SK-N-SH (cell line): Measurements from ENCODE around the gene SESN2. TPM values are rescaled to one million over a fixed set of nuclear protein-coding genes. Genes with fewer than 3 reads are reported as not detected.
A peak's percentile ranks its signal among the peaks of the same experiment; 100 is the strongest.

ENCODE experiments used
- CTCF ChIA-PET: fragments of 300-600, 350-600 bp; formaldehyde crosslinking; extraction: SDS; loops from one replicate; lab custom pipeline; 2021; lab: Yijun Ruan, JAX
- POLR2A ChIA-PET: fragments of 350-600 bp; sonication (Branson Sonifier 250); formaldehyde crosslinking; extraction: SDS; loops from one replicate; lab custom pipeline; 2020; ENCODE audit warnings: antibody characterized with exemption, inconsistent platforms; lab: Yijun Ruan, JAX
- DNase-seq: peaks from one replicate; pipeline ENCODE4 v3.0.0; 2012
- H2AFZ ChIP-seq: fragments of 200-600 bp; sonication (generic); 2 replicates; pipeline ENCODE4 v1.8.1; 2016; ENCODE audit warnings: antibody characterized with exemption, mild to moderate bottlenecking, low read depth
- H3F3A ChIP-seq: fragments of 200-600 bp; sonication (generic); replicated peaks from 2 replicates; pipeline ENCODE3; 2016; ENCODE audit warnings: antibody characterized with exemption, mild to moderate bottlenecking; ENCODE audit not compliant: insufficient read depth
- H3K27ac ChIP-seq, 2 experiments: fragments of 200-500 bp in 1 of 2; fragments of 200-600 bp in 1 of 2; sonication (Bioruptor generic) in 1 of 2; sonication (generic), shearing (Covaris generic) in 1 of 2; 2 replicates each; pipeline versions ENCODE4 v1.5.1 to v1.6.1; 2014 to 2016; ENCODE audit warnings: low read depth in 2 of 2, inconsistent platforms in 1 of 2, low read length in 1 of 2, mild to moderate bottlenecking in 1 of 2, mixed read lengths in 1 of 2
- H3K27me3 ChIP-seq: fragments of 200-600 bp; sonication (generic), shearing (Covaris generic); 2 replicates; pipeline ENCODE4 v1.6.1; 2016; ENCODE audit warnings: mixed run types; ENCODE audit not compliant: insufficient read depth
- H3K36me3 ChIP-seq, 2 experiments: fragments of 200-500 bp in 1 of 2; fragments of 200-600 bp in 1 of 2; sonication (Bioruptor generic) in 1 of 2; sonication (generic) in 1 of 2; replicated peaks in 1 of 2; 2 replicates each; pipeline versions ENCODE3 to v1.5.1; 2014 to 2016; ENCODE audit warnings: low read length in 1 of 2, mild to moderate bottlenecking in 1 of 2; ENCODE audit not compliant: insufficient read depth in 2 of 2, control insufficient read depth in 1 of 2
- H3K4me1 ChIP-seq, 2 experiments: fragments of 200-500 bp in 1 of 2; fragments of 200-600 bp in 1 of 2; sonication (Bioruptor generic) in 1 of 2; sonication (generic), shearing (Covaris generic) in 1 of 2; 2 replicates each; pipeline versions ENCODE4 v1.5.1 to v1.6.1; 2014 to 2016; ENCODE audit warnings: low read depth in 1 of 2, low read length in 1 of 2, mixed run types in 1 of 2; ENCODE audit not compliant: insufficient read depth in 2 of 2, control insufficient read depth in 1 of 2
- H3K4me2 ChIP-seq: fragments of 200-600 bp; sonication (generic), shearing (Covaris generic); 2 replicates; pipeline ENCODE4 v1.6.1; 2017; ENCODE audit warnings: mixed run types
- H3K4me3 ChIP-seq, 2 experiments: fragments of 200-500 bp in 1 of 2; fragments of 200-600 bp in 1 of 2; sonication (Bioruptor generic) in 1 of 2; sonication (generic), shearing (Covaris generic) in 1 of 2; 2 replicates each; pipeline versions ENCODE4 v1.5.1 to v1.8.1; 2014 to 2016; ENCODE audit warnings: low read depth in 2 of 2, inconsistent platforms in 1 of 2, low read length in 1 of 2, mild to moderate bottlenecking in 1 of 2, mixed read lengths in 1 of 2, moderate library complexity in 1 of 2
- H3K79me2 ChIP-seq: fragments of 200-600 bp; sonication (generic); 2 replicates; pipeline ENCODE4 v1.8.1; 2017; ENCODE audit warnings: mild to moderate bottlenecking; ENCODE audit not compliant: insufficient read depth
- H3K9ac ChIP-seq: fragments of 200-600 bp; sonication (generic); 2 replicates; pipeline ENCODE4 v1.6.1; 2017; ENCODE audit warnings: mixed run types
- H3K9me2 ChIP-seq: fragments of 200-600 bp; sonication (generic); 2 replicates; pipeline ENCODE4 v1.6.1; 2017; ENCODE audit warnings: mixed run types
- H3K9me3 ChIP-seq: fragments of 200-600 bp; sonication (generic); 2 replicates; pipeline ENCODE4 v1.6.1; 2017; ENCODE audit warnings: mixed run types, mild to moderate bottlenecking, moderate library complexity
- H4K20me1 ChIP-seq: fragments of 200-600 bp; sonication (generic); 2 replicates; pipeline ENCODE4 v1.6.1; 2017; ENCODE audit warnings: mild to moderate bottlenecking, mixed run types; ENCODE audit not compliant: insufficient read depth
- ELF1 ChIP-seq: IDR thresholded peaks from 2 replicates; pipeline ENCODE4 v1.4.0; 2012
- EP300 ChIP-seq, 2 experiments: IDR thresholded peaks; 2 replicates each; pipeline versions ENCODE4 v1.4.0 to v1.6.1; 2012; ENCODE audit warnings: borderline replicate concordance in 1 of 2, low read depth in 1 of 2, low read length in 1 of 2
- EZH2phosphoT487 ChIP-seq: fragments of 200-600 bp; sonication (generic); IDR thresholded peaks from 2 replicates; pipeline ENCODE4 v1.6.1; 2017; ENCODE audit warnings: low read depth, mixed run types, mild to moderate bottlenecking, antibody characterized with exemption, moderate library complexity, borderline replicate concordance
- FOSL2 ChIP-seq: IDR thresholded peaks from 2 replicates; pipeline ENCODE4 v1.4.0; 2012; ENCODE audit warnings: low read depth, mild to moderate bottlenecking, moderate library complexity, borderline replicate concordance
- FOXJ3 ChIP-seq: sonication (generic); formaldehyde crosslinking; IDR thresholded peaks from 2 replicates; pipeline ENCODE4 v1.5.1; 2020; ENCODE audit warnings: mild to moderate bottlenecking, missing genetic modification reagents
- FOXM1 ChIP-seq: IDR thresholded peaks from 2 replicates; pipeline ENCODE4 v1.4.0; 2012; ENCODE audit warnings: low read depth, mild to moderate bottlenecking
- GABPA ChIP-seq: IDR thresholded peaks from 2 replicates; pipeline ENCODE4 v1.4.0; 2012; ENCODE audit warnings: low read depth, mild to moderate bottlenecking
- JUND ChIP-seq: IDR thresholded peaks from 2 replicates; pipeline ENCODE4 v1.4.0; 2012
- MAX ChIP-seq: IDR thresholded peaks from 2 replicates; pipeline ENCODE4 v1.4.0; 2012; ENCODE audit warnings: low read depth
- MEF2A ChIP-seq: IDR thresholded peaks from 2 replicates; pipeline ENCODE4 v1.4.0; 2012; ENCODE audit warnings: low read depth, borderline replicate concordance
- PBX3 ChIP-seq: IDR thresholded peaks from 2 replicates; pipeline ENCODE4; 2012
- POLR2AphosphoS5 ChIP-seq: IDR thresholded peaks from 2 replicates; pipeline ENCODE4 v1.6.1; 2012; ENCODE audit warnings: low read depth, low read length
- RCOR1 ChIP-seq: fragments of 150-350 bp; IDR thresholded peaks from 2 replicates; pipeline ENCODE4 v1.6.1; 2017; ENCODE audit warnings: antibody characterized with exemption, low read length
- RFX5 ChIP-seq: IDR thresholded peaks from 2 replicates; pipeline ENCODE4 v1.6.1; 2012; ENCODE audit warnings: mild to moderate bottlenecking, improper control_type of control experiment, low read length
- SIN3A ChIP-seq: IDR thresholded peaks from 2 replicates; pipeline ENCODE4 v1.6.1; 2012; ENCODE audit warnings: low read depth, mild to moderate bottlenecking, low read length, moderate library complexity, borderline replicate concordance
- SMC3 ChIP-seq: IDR thresholded peaks from 2 replicates; pipeline ENCODE4 v1.6.1; 2012; ENCODE audit warnings: low read depth, low read length, improper control_type of control experiment
- TCF12 ChIP-seq: IDR thresholded peaks from 2 replicates; pipeline ENCODE4 v1.4.0; 2012
- WGBS: methylation state at CpG from one replicate; pipeline ENCODE4 v1.1.6; 2017; ENCODE audit warnings: low lambda C conversion rate; 5-methylcytosine and 5-hydroxymethylcytosine counted together
- polyA plus RNA-seq, 3 experiments: library from polyadenylated mRNA; depleted of rRNA; stranded (reverse); fragments of >200 nt; gene quantifications; 2 replicates each; pipeline ENCODE4 v1.2.3, GENCODE V29; 2012
- TF ChIP-seq, protein P1 (sequence below): IDR thresholded peaks from 2 replicates; pipeline ENCODE4 v1.6.1; 2012; ENCODE audit warnings: mild to moderate bottlenecking, low read depth, low read length, moderate library complexity
- TF ChIP-seq, protein P2 (sequence below): IDR thresholded peaks from 2 replicates; pipeline ENCODE4 v1.4.0; 2012; ENCODE audit warnings: low read depth, borderline replicate concordance
- TF ChIP-seq, protein P3 (sequence below): fragments of 150-350 bp; IDR thresholded peaks from 2 replicates; pipeline ENCODE4 v1.6.1; 2017; ENCODE audit warnings: antibody characterized with exemption, low read length, low read depth, borderline replicate concordance
- TF ChIP-seq, protein P4 (sequence below): fragments of 200-600 bp; sonication (generic); IDR thresholded peaks from 2 replicates; pipeline ENCODE4 v1.6.1; 2017; ENCODE audit warnings: antibody characterized with exemption, mild to moderate bottlenecking, moderate library complexity

The SESN2 gene
- polyA plus RNA-seq, 1 of the 3 experiments (the other 2 are of a cell fraction), result 14.1 TPM

GRCh38 chr1:28249013-28249865 lies 10.1 kb upstream of the SESN2 start:
- Histone ChIP-seq H3K79me2 (0 out of 2 replicates have a peak, but pooled peaks cover 3% of the 10 kb centered on the region), H3K4me2 (peak overlapping the region; percentile 78), H3K9ac (peak overlapping the region; percentile 13; the same call in 1 of the 2 replicates), H3K9me2 (no peaks in the 10 kb centered on the region), H3F3A (peaks cover 19% of the 10 kb centered on the region), H4K20me1 (no peaks in the 10 kb centered on the region), H3K27me3 (no peaks in the 10 kb centered on the region), H3K4me1 (peaks cover 19 to 22% of the 10 kb centered on the region in 2 experiments; a peak in 3 of 4 replicates), H3K4me3 (peak overlapping the region; percentile 28 to 62), H3K27ac (peak overlapping the region; percentile 70 to 95), H3K36me3 (no peaks in the 10 kb centered on the region), H2AFZ (peak overlapping the region; percentile 84; the same call in 1 of the 2 replicates), H3K9me3 (no peaks in the 10 kb centered on the region)
- CTCF ChIA-PET, result interaction anchor here (0.6 to 4.0 kb wide), 44 partner anchors 8 to 565 kb away, joined by 3 to 36 read pairs (median 4); partner anchors contain the start of genes ATP5IF1, DNAJC8, MED18 and PHACTR4
- WGBS, result 21% methylated on average over 3 of the region's 3 CpGs
- POLR2A ChIA-PET, result interaction anchor here (0.6 to 1.9 kb wide), 8 partner anchors 11 to 263 kb away, joined by 3 to 11 read pairs (median 4); partner anchors contain the start of genes ATP5IF1, MED18 and SESN2
- DNase-seq, result peak; percentile 31
- TF ChIP-seq, protein P1, sequence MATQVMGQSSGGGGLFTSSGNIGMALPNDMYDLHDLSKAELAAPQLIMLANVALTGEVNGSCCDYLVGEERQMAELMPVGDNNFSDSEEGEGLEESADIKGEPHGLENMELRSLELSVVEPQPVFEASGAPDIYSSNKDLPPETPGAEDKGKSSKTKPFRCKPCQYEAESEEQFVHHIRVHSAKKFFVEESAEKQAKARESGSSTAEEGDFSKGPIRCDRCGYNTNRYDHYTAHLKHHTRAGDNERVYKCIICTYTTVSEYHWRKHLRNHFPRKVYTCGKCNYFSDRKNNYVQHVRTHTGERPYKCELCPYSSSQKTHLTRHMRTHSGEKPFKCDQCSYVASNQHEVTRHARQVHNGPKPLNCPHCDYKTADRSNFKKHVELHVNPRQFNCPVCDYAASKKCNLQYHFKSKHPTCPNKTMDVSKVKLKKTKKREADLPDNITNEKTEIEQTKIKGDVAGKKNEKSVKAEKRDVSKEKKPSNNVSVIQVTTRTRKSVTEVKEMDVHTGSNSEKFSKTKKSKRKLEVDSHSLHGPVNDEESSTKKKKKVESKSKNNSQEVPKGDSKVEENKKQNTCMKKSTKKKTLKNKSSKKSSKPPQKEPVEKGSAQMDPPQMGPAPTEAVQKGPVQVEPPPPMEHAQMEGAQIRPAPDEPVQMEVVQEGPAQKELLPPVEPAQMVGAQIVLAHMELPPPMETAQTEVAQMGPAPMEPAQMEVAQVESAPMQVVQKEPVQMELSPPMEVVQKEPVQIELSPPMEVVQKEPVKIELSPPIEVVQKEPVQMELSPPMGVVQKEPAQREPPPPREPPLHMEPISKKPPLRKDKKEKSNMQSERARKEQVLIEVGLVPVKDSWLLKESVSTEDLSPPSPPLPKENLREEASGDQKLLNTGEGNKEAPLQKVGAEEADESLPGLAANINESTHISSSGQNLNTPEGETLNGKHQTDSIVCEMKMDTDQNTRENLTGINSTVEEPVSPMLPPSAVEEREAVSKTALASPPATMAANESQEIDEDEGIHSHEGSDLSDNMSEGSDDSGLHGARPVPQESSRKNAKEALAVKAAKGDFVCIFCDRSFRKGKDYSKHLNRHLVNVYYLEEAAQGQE, result no peak
- TF ChIP-seq GABPA, result no peak
- no peak for TF ChIP-seq RCOR1
- TF ChIP-seq SMC3, result no peak
- TF ChIP-seq MAX, result no peak
- TF ChIP-seq RFX5, result 0 out of 2 replicates have a peak, but pooled peaks have one; percentile 47
- no peak for TF ChIP-seq TCF12
- TF ChIP-seq, protein P2, sequence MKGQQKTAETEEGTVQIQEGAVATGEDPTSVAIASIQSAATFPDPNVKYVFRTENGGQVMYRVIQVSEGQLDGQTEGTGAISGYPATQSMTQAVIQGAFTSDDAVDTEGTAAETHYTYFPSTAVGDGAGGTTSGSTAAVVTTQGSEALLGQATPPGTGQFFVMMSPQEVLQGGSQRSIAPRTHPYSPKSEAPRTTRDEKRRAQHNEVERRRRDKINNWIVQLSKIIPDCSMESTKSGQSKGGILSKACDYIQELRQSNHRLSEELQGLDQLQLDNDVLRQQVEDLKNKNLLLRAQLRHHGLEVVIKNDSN, result no peak
- peak; percentile 27 for TF ChIP-seq PBX3
- TF ChIP-seq SIN3A, result no peak
- TF ChIP-seq FOXM1, result no peak
- no peak for TF ChIP-seq POLR2AphosphoS5
- TF ChIP-seq, protein P3, sequence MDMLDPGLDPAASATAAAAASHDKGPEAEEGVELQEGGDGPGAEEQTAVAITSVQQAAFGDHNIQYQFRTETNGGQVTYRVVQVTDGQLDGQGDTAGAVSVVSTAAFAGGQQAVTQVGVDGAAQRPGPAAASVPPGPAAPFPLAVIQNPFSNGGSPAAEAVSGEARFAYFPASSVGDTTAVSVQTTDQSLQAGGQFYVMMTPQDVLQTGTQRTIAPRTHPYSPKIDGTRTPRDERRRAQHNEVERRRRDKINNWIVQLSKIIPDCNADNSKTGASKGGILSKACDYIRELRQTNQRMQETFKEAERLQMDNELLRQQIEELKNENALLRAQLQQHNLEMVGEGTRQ, result no peak
- TF ChIP-seq FOXJ3 (CRISPR knock-in tag), result no peak
- no peak for TF ChIP-seq EZH2phosphoT487
- TF ChIP-seq ELF1, result no peak
- no peak; a peak in 1 of 4 replicates for TF ChIP-seq EP300 (IDR thresholded peaks at IDR 0.05; ENCODE audit: borderline replicate concordance in 1 of 2, low read depth in 1 of 2, low read length in 1 of 2)
- TF ChIP-seq JUND, result peak; percentile 39
- peak; percentile 65 for TF ChIP-seq FOSL2
- TF ChIP-seq, protein P4, sequence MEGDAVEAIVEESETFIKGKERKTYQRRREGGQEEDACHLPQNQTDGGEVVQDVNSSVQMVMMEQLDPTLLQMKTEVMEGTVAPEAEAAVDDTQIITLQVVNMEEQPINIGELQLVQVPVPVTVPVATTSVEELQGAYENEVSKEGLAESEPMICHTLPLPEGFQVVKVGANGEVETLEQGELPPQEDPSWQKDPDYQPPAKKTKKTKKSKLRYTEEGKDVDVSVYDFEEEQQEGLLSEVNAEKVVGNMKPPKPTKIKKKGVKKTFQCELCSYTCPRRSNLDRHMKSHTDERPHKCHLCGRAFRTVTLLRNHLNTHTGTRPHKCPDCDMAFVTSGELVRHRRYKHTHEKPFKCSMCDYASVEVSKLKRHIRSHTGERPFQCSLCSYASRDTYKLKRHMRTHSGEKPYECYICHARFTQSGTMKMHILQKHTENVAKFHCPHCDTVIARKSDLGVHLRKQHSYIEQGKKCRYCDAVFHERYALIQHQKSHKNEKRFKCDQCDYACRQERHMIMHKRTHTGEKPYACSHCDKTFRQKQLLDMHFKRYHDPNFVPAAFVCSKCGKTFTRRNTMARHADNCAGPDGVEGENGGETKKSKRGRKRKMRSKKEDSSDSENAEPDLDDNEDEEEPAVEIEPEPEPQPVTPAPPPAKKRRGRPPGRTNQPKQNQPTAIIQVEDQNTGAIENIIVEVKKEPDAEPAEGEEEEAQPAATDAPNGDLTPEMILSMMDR, result no peak
- no peak for TF ChIP-seq MEF2A
